Karpas-422 (cell line): ENCODE data around the gene PRPF40B. TPM values are rescaled to one million over a fixed set of nuclear protein-coding genes. Genes with fewer than 3 reads are reported as not detected.

Experiments used
- DNase-seq: peaks from one replicate; pipeline ENCODE4 v3.0.0-alpha.2; 2015
- H2AFZ ChIP-seq: fragments of 200-600 bp; sonication (generic); 2 replicates; pipeline ENCODE4 v1.6.1; 2014; ENCODE audit warnings: antibody characterized with exemption, low read length, mixed read lengths
- H3K27ac ChIP-seq: fragments of 200-600 bp; sonication (generic); 2 replicates; pipeline ENCODE4 v1.5.1; 2014; ENCODE audit warnings: mild to moderate bottlenecking, low read length, moderate library complexity
- H3K27me3 ChIP-seq: fragments of 200-600 bp; sonication (generic); 2 replicates; pipeline ENCODE4 v1.6.1; 2014; ENCODE audit warnings: low read length, mixed read lengths
- H3K36me3 ChIP-seq: fragments of 200-600 bp; sonication (generic); 2 replicates; pipeline ENCODE4 v1.6.1; 2014; ENCODE audit warnings: low read length, mixed read lengths; ENCODE audit not compliant: insufficient read depth
- H3K4me1 ChIP-seq: fragments of 200-600 bp; sonication (generic); 2 replicates; pipeline ENCODE4 v1.6.1; 2014; ENCODE audit warnings: mild to moderate bottlenecking, low read length, mixed read lengths
- H3K4me2 ChIP-seq: fragments of 200-600 bp; sonication (generic); 2 replicates; pipeline ENCODE4 v1.6.1; 2014; ENCODE audit warnings: low read length, low read depth, mild to moderate bottlenecking; ENCODE audit not compliant: poor library complexity, severe bottlenecking
- H3K4me3 ChIP-seq: fragments of 200-600 bp; sonication (generic); 2 replicates; pipeline ENCODE4 v1.5.1; 2014; ENCODE audit warnings: mild to moderate bottlenecking, antibody characterized with exemption, low read length, mixed read lengths
- H3K79me2 ChIP-seq: fragments of 200-600 bp; sonication (generic); 2 replicates; pipeline ENCODE4 v1.6.1; 2014; ENCODE audit warnings: mild to moderate bottlenecking, low read length, mixed read lengths
- H3K9ac ChIP-seq: fragments of 200-600 bp; sonication (generic); 2 replicates; pipeline ENCODE4 v1.6.0; 2014; ENCODE audit warnings: low read length
- H3K9me2 ChIP-seq: fragments of 200-600 bp; sonication (generic), shearing (Covaris generic); replicated peaks from 2 replicates; pipeline ENCODE4 v1.6.0; 2014; ENCODE audit warnings: mild to moderate bottlenecking, low read length, moderate library complexity; ENCODE audit not compliant: insufficient read depth
- H3K9me3 ChIP-seq: fragments of 300-700, 200-600 bp; sonication (generic); 2 replicates; pipeline ENCODE4 v1.6.1; 2014; ENCODE audit warnings: low read length, mixed read lengths
- H4K20me1 ChIP-seq: fragments of 200-600 bp; sonication (generic); 2 replicates; pipeline ENCODE4 v1.6.1; 2014; ENCODE audit warnings: mild to moderate bottlenecking, antibody characterized with exemption, low read length, low read depth; ENCODE audit not compliant: insufficient read depth
- total RNA-seq: library from RNA; depleted of rRNA; stranded (reverse); fragments of >200 nt; shearing (Covaris generic); gene quantifications from 2 replicates; pipeline ENCODE4 v1.2.3, GENCODE V29; 2014; ENCODE audit warnings: low replicate concordance

Gene PRPF40B
- total RNA-seq, 1 experiment from 2014 or later: 5.0 TPM

GRCh38 chr12:49662998-49663843 lies 39.9 kb downstream of the PRPF40B start:
- peak overlapping the region; percentile 57 for H3K4me2 ChIP-seq
- peak overlapping the region; percentile 58 for H3K9ac ChIP-seq
- H3K36me3 ChIP-seq: no peaks in the 10 kb centered on the region
- H3K27me3 ChIP-seq: no peaks in the 10 kb centered on the region
- H2AFZ ChIP-seq: 0 out of 2 replicates have a peak overlapping the region, but pooled peaks have one; percentile 33
- no peaks in the 10 kb centered on the region for H3K9me2 ChIP-seq
- peaks cover 27% of the 10 kb centered on the region for H3K4me1 ChIP-seq
- H4K20me1 ChIP-seq: no peaks in the 10 kb centered on the region
- no peaks in the 10 kb centered on the region for H3K79me2 ChIP-seq
- H3K27ac ChIP-seq: peak overlapping the region; percentile 63
- peak overlapping the region; percentile 38; the same call in 1 of the 2 replicates for H3K4me3 ChIP-seq
- H3K9me3 ChIP-seq: no peaks in the 10 kb centered on the region
- peak; percentile 95 for DNase-seq

- Histone ChIP-seq H3K27me3 (no peaks in the 10 kb centered on the region), H3K4me2 (no peak overlapping the region), H3K4me3 (no peak overlapping the region), H3K79me2 (no peaks in the 10 kb centered on the region), H3K9me3 (no peaks in the 10 kb centered on the region), H3K9ac (no peak overlapping the region), H3K9me2 (no peaks in the 10 kb centered on the region), H3K4me1 (peaks cover 27% of the 10 kb centered on the region), H3K36me3 (no peaks in the 10 kb centered on the region), H3K27ac (no peak overlapping the region), H2AFZ (no peak overlapping the region), H4K20me1 (no peaks in the 10 kb centered on the region)
- no peak for DNase-seq
These were observed 40.8 kb downstream of the PRPF40B start for GRCh38 chr12:49664167-49664566.

GRCh38 chr12:49664591-49665239 lies 41.4 kb downstream of the PRPF40B start:
- no peak overlapping the region for H3K27ac ChIP-seq
- H3K4me2 ChIP-seq: no peak overlapping the region

DNA sequence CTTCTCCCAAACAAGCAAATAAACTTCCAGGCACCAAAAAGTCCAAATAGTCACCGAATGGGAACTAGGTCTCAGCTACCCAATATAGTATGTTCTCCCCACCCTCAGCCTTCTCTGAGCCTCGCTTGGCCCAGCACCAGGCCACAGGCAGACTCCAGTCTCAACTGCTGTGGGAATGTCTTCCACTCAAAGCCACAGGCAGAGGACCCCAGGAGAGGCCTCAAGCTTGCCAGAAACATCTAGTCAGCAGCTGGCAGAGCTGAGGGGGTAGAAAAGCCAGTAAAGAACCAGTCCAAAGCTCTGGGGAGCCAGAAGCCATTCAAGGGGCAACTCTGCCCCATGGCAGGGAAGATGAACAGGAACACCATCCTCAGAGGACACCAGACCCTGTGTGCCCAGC lies 42.0 kb downstream of the PRPF40B start:
- no peak overlapping the region for H3K27ac ChIP-seq
- H3K79me2 ChIP-seq: no peaks in the 10 kb centered on the region
- H2AFZ ChIP-seq: no peak overlapping the region
- H3K4me3 ChIP-seq: no peak overlapping the region
- H3K9me2 ChIP-seq: no peaks in the 10 kb centered on the region
- H4K20me1 ChIP-seq: no peaks in the 10 kb centered on the region
- no peak overlapping the region for H3K9ac ChIP-seq
- H3K36me3 ChIP-seq: no peaks in the 10 kb centered on the region
- H3K4me2 ChIP-seq: no peak overlapping the region
- no peaks in the 10 kb centered on the region for H3K9me3 ChIP-seq
- DNase-seq: no peak
- no peaks in the 10 kb centered on the region for H3K27me3 ChIP-seq
- peaks cover 32% of the 10 kb centered on the region for H3K4me1 ChIP-seq

More at GRCh38 chr12:49664591-49665239, 41.4 kb downstream of the PRPF40B start:
- H3K27me3 ChIP-seq: no peaks in the 10 kb centered on the region
- H3K9me3 ChIP-seq: no peaks in the 10 kb centered on the region
- no peaks in the 10 kb centered on the region for H3K36me3 ChIP-seq
- H3K9ac ChIP-seq: no peak overlapping the region
- H3K79me2 ChIP-seq: no peaks in the 10 kb centered on the region
- H2AFZ ChIP-seq: no peak overlapping the region
- no peaks in the 10 kb centered on the region for H3K9me2 ChIP-seq
- no peaks in the 10 kb centered on the region for H4K20me1 ChIP-seq
- H3K4me3 ChIP-seq: no peak overlapping the region
- DNase-seq: no peak
- peaks cover 27% of the 10 kb centered on the region for H3K4me1 ChIP-seq

DNA sequence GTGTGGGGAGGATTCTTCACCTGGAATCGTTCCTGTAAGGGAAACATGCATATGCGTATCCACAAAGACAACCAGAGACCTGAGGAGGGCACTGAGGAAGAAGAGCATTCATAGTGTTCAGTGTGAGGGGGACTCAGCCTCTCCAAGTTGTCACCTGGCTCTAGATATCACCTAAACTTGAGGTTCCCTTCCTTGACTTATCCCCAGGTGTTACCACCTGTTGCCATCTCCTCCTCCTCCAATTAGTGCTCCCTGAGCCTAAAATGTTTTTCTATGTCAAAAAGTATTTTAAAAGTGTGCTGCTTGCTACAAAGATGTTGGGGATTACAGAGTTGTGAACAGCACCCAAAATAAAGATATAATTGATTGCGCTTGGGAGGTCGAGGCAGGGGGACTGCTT lies 42.8 kb downstream of the PRPF40B start:
- no peaks in the 10 kb centered on the region for H3K36me3 ChIP-seq
- no peaks in the 10 kb centered on the region for H3K79me2 ChIP-seq
- H2AFZ ChIP-seq: no peak overlapping the region
- peaks cover 40% of the 10 kb centered on the region for H3K4me1 ChIP-seq
- no peaks in the 10 kb centered on the region for H3K9me3 ChIP-seq
- no peaks in the 10 kb centered on the region for H3K9me2 ChIP-seq
- H3K9ac ChIP-seq: no peak overlapping the region
- no peaks in the 10 kb centered on the region for H4K20me1 ChIP-seq
- no peak overlapping the region for H3K4me2 ChIP-seq
- no peak for DNase-seq
- H3K4me3 ChIP-seq: no peak overlapping the region
- no peak overlapping the region for H3K27ac ChIP-seq
- no peaks in the 10 kb centered on the region for H3K27me3 ChIP-seq

DNA sequence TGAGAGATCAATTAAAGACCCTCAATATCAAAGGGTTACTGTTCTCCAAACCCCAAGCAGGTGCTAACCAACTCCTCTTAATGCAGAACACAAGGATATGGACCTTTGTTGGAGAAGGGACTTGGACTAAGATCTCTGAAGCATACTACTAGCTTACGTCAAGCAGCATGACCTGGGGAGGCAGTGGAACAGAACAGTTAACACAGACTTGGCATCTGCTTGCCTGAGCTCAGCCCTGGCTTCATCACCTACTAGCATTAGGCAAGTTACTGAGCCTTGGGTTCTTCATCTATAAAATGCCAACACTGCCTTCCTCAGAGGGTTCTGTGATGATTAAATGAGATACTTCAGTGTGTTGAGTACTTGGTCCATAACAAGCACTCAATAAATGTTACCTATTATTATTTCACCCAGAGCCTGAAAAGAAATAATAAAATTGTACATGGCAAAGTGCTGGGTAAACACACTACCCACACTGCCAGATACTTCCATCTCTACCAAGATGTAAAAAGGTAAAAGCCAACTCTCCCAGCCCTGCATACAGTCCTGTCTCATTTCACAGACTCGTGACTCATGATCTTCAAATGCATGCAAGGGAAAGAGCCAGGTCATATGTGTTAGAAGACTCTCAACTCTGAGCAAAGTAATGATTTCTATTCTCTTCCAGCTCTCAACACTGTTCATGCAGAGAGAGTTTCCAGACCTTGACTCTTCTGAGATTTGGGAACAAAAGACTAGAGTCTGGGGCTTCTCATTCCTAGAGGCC lies 44.1 kb downstream of the PRPF40B start:
- Histone ChIP-seq H4K20me1 (no peaks in the 10 kb centered on the region), H2AFZ (no peak overlapping the region), H3K79me2 (no peaks in the 10 kb centered on the region), H3K9me2 (no peaks in the 10 kb centered on the region), H3K36me3 (no peaks in the 10 kb centered on the region), H3K4me2 (no peak overlapping the region), H3K9me3 (no peaks in the 10 kb centered on the region), H3K4me1 (peaks cover 37% of the 10 kb centered on the region), H3K4me3 (no peak overlapping the region), H3K27me3 (no peaks in the 10 kb centered on the region), H3K27ac (no peak overlapping the region), H3K9ac (no peak overlapping the region)
- no peak for DNase-seq

- H3K4me3 ChIP-seq: no peak overlapping the region
- peaks cover 19% of the 10 kb centered on the region for H3K4me1 ChIP-seq
- DNase-seq: no peak
- no peaks in the 10 kb centered on the region for H3K36me3 ChIP-seq
- no peaks in the 10 kb centered on the region for H3K79me2 ChIP-seq
- no peak overlapping the region for H3K27ac ChIP-seq
- no peaks in the 10 kb centered on the region for H4K20me1 ChIP-seq
- H3K4me2 ChIP-seq: no peak overlapping the region
- H3K9me2 ChIP-seq: no peaks in the 10 kb centered on the region
- H3K9me3 ChIP-seq: no peaks in the 10 kb centered on the region
- no peak overlapping the region for H3K9ac ChIP-seq
- H3K27me3 ChIP-seq: no peaks in the 10 kb centered on the region
- H2AFZ ChIP-seq: no peak overlapping the region
These were observed 46.4 kb downstream of the PRPF40B start for GRCh38 chr12:49669796-49670195.
